ENCODE measurements around the gene ARID3B.
"Not testable (repeated sequence)": the region's sequence is repeated elsewhere in the genome, so short reads cannot be mapped to it uniquely, and the experiment has no call there.

ARID3B gene

GRCh38 chr15:74535388-74536084, 5.5 kb upstream of the ARID3B start:
- DNase-seq = no peak

GRCh38 chr15:74537736-74538135, 3.3 kb upstream of the ARID3B start:
- DNase-seq = no peak

- DNase-seq = not testable (repeated sequence)
Observed at GRCh38 chr15:74539521-74539920, 1.5 kb upstream of the ARID3B start.

- DNase-seq = no peak
Observed at GRCh38 chr15:74540161-74540760, 759 bp upstream of the ARID3B start.

GRCh38 chr15:74541494-74542165, 610 bp downstream of the ARID3B start:
- DNase-seq = no peak

- DNase-seq = no peak
Observed at GRCh38 chr15:74542166-74543042, 1.4 kb downstream of the ARID3B start.

GRCh38 chr15:74543043-74543422, 2.0 kb downstream of the ARID3B start:
- DNase-seq = no peak

- no peak for DNase-seq
Observed at GRCh38 chr15:74543583-74543982, 2.6 kb downstream of the ARID3B start.

- no peak for DNase-seq
Observed at GRCh38 chr15:74545086-74545485, 4.1 kb downstream of the ARID3B start.

GRCh38 chr15:74545776-74546656, 5.0 kb downstream of the ARID3B start:
- peak; percentile 96 for DNase-seq

- DNase-seq = no peak
Observed at GRCh38 chr15:74547616-74548015, 6.6 kb downstream of the ARID3B start.

- DNase-seq = no peak
Observed at GRCh38 chr15:74548241-74548640, 7.2 kb downstream of the ARID3B start.

GRCh38 chr15:74549816-74550215, 8.8 kb downstream of the ARID3B start:
- DNase-seq = no peak

- no peak for DNase-seq
Observed at GRCh38 chr15:74551714-74552113, 10.7 kb downstream of the ARID3B start.

- no peak for DNase-seq
Observed at GRCh38 chr15:74552773-74553441, 11.9 kb downstream of the ARID3B start.

- DNase-seq = no peak
Observed at GRCh38 chr15:74555192-74555591, 14.2 kb downstream of the ARID3B start.

- DNase-seq = no peak
Observed at GRCh38 chr15:74558706-74559105, 17.7 kb downstream of the ARID3B start.

GRCh38 chr15:74563442-74563841, 22.4 kb downstream of the ARID3B start:
- no peak for DNase-seq

- DNase-seq = no peak
Observed at GRCh38 chr15:74564182-74564581, 23.2 kb downstream of the ARID3B start.

GRCh38 chr15:74565381-74566085, 24.5 kb downstream of the ARID3B start:
- no peak for DNase-seq

- DNase-seq = no peak
Observed at GRCh38 chr15:74568594-74568993, 27.6 kb downstream of the ARID3B start.
